ENCODE results near the gene CNGA2.

GRCh38 chrX:151750511-151750910 is 16.0 kb downstream of the CNGA2 start:
- TF ChIP-seq CTCF (IDR thresholded peaks at IDR 0.05) (no peak), EP300 (IDR thresholded peaks at IDR 0.05) (no peak)

Measured in gastroesophageal sphincter (tissue), 3 donors.